RKO (cell line): ENCODE results near the gene RCAN2.

Experiments used
- DNase-seq: peaks from one replicate; pipeline ENCODE4 v3.0.0-alpha.2; 2016; ENCODE audit warnings: low spot score

Gene RCAN2

GRCh38 chr6:46491201-46491627 is at the start of gene RCAN2:
TSS of gene RCAN2 (minus strand) at chr6:46491449.
- DNase-seq, result peak; percentile 40

DNA sequence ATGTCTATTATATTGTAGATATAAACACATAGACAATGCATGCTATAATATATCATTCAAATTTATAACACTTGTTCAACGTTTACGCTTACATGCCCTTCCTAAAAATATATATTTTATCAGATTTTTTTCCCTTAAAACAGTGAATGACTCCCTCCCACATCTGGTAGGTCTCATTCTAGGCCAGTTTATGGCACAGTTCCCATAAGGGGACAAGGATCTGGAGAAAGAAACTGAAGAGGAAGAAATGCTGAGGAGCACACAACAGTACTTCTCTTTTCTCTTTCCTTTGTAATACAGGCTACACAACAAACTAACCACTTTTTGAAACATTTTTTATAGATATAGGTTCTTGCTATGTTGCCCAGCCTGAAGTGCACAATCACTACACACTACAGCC is 48.6 kb upstream of the RCAN2 start:
- DNase-seq, result no peak

DNA sequence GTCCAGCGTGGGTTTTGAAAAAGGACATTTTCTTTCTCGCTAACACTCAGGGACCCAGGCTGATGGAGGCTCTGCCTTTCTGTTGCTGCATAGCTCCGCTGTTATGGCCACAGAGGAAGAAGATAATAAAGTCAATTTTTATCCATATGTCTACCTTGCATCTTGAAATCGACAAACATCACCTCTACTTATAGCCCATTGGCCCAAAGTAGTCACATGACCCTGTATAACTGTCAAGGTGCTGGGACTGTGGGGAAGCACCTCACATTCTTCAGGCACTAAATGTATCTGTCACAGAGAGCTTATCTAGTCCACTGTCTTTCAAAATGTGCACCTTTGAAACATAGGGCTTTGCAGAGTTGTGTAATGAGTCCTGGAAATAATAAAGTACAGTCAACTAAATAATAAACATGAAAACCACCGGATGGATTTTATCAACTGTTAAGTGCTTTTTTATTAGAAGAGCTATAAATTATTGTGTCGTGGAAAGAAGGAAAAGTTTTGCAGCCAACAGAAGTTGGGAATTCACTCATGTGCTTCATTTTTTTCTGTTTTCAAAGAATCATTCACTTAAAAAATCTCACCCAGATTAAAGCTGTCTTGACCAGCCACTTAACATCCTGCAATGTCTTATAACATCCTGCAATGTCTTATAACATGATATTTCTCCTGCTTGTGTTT is 47.7 kb upstream of the RCAN2 start:
- no peak for DNase-seq

DNA sequence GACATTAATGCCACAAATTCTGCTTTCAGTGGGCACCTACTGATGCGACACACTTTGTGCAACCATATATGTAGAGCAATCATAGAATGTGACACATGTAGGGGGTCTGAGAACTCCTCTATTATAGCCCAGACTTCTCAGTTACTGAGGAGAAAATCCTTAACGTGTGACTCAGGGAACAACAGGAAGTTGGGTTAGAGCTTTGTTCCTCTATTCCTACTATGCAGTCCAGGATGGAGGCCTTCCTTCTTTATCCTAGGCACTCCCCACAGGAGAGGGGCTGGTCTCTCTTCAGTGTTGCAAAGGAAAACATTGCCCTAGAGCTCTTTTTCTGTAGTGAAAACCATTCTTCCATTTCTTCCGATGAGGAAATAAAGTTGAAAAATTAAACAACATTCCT is 39.6 kb upstream of the RCAN2 start:
- DNase-seq, result no peak

- no peak for DNase-seq
Observed at GRCh38 chr6:46528961-46529750, 37.9 kb upstream of the RCAN2 start.

DNA sequence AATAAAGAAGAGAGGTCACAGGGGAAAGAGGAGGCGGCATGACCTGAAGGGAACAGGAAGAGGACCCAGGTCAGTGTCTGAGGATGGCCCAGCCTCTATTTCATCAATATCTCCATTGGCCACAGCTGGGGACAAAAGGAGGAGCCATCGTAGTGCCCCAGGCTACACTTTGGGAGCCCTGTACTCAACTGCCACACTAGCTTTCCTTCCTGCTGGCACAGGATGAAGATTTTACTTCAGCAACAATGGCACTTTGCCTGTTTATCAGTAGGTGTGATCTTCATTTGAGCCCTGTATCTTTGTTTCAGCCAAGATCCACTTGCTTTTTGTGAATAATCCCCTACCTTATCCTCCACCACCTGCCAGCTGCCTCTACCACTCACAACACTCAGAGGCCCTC is 35.4 kb upstream of the RCAN2 start:
- no peak for DNase-seq

DNA sequence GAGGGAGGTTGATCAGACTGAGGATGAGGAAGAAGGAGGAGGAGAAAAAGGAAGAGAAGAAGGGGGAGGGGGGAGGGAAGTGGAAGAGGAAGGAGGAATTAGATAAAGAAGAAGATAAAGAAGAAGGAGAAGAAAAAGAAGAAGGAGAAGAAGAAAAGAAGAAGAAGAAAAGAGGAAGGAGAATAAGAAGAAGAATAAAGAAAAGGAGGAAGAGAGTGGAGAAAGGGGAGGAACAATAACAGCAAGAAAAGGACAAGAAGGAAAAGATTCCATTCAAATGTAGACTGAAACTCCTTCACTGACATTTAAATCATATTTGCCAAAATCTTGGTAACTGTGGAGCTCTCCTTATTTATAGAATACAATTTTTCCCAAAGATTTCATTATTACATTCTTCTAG is 34.3 kb upstream of the RCAN2 start:
- no peak for DNase-seq

GRCh38 chr6:46521464-46521971 is 30.3 kb upstream of the RCAN2 start:
- no peak for DNase-seq

GRCh38 chr6:46517202-46517601 is 26.0 kb upstream of the RCAN2 start:
- DNase-seq, result no peak

DNA sequence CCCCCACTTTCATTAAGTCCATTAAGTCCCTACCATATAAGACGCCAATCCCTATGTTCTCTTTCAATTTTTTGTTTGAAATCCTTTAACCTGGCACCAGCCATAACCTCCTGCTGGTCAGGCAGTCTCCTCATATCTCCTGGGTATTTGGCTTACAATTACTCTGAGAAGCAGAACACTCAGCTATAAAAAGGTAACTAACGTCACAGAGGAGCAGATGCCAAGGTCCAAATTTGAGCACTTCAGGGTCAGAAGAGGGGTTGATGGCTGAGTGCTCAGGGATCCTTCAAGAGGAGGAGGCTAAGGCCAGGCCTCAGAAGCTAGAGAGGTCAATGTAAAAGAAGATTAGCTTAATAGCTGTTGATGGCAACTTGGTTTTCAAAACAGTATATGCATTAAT is 22.3 kb upstream of the RCAN2 start:
- DNase-seq, result no peak

DNA sequence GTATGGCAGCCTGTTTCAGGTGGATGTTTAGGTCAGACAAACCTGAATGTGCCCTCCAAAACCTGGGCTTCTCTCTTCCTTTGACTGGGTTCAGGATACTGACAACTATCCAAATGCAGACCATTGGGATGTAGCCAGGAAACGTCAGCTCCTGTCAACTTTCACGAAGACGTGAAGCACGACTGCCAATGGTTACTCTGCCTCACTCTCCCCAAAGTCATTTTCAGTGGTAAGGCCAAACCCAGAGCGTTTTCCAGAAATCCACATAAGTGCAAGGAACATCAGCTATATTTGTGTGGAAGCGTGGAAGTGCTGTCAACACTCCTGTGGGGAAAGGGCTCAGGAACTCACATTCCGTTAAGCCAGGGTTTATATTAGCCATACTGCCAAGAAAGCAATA is 20.1 kb upstream of the RCAN2 start:
- DNase-seq, result no peak

GRCh38 chr6:46510651-46511050 is 19.4 kb upstream of the RCAN2 start:
- DNase-seq, result no peak

- DNase-seq, result no peak
Observed at GRCh38 chr6:46509981-46510510, 18.8 kb upstream of the RCAN2 start.

GRCh38 chr6:46509063-46509462 is 17.8 kb upstream of the RCAN2 start:
- no peak for DNase-seq

GRCh38 chr6:46507426-46507825 is 16.2 kb upstream of the RCAN2 start:
- DNase-seq, result no peak

GRCh38 chr6:46505693-46506512 is 14.7 kb upstream of the RCAN2 start:
- no peak for DNase-seq

GRCh38 chr6:46504242-46504641 is 13.0 kb upstream of the RCAN2 start:
- no peak for DNase-seq

- no peak for DNase-seq
Observed at GRCh38 chr6:46502486-46503119, 11.4 kb upstream of the RCAN2 start.

DNA sequence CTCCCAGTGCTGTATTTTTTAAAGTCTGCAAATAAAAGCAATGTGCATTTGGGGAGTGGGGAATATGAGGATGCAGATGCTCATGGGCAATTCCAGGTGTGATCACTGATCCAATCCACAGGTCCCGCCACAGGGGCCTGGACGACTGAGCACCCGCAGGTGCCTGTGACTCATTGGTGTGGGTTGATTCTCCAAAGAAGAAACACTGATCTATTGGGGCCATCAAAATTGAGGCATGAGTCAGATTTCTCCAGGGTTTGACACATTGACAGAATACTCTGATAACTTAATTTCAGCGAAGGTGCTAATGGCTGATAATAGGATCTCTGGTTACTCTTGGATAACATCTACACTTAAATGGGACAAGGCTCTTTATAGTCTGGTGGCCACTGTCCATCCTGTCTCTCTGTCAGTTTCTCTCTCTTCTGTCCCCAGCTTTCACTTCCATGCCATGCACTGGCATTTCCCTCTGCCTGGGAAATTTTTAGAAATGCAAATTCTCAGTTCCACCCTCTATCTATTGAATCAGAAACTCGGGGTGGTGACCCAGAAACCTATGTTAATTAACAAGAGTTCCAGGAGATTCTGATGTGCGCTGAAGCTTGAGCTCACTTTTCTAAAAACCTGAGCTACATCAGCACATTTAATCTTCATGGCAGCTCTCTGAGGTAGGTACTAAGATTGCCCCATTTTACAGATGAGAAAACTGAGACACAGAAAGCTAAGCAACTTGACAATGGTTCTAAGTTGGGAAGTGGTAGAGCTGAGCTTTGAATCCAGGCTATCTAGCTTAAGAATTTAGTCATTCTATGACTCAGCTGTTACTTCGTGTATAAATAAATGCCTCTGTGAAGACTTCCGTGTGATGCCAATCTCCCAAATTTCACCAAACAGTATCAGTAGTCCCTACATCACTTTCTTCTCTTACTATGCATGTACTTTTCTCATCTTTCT is 10.2 kb upstream of the RCAN2 start:
- peak; percentile 37 for DNase-seq

GRCh38 chr6:46500382-46500781 is 9.1 kb upstream of the RCAN2 start:
- no peak for DNase-seq
